Endothelial cell of umbilical vein (primary cell): Measurements from ENCODE around the gene IFT22. TPM values are rescaled to one million over a fixed set of nuclear protein-coding genes. Genes with fewer than 3 reads are reported as not detected.

Experiments
- BruUV-seq: library from RNA; stranded (reverse); fragments of 400-500 nt; replicated peaks from 2 replicates; lab custom pipeline; 2021; lab: Mats Ljungman, UMichigan
- CTCF ChIA-PET: fragments of 300-600, 350-600 bp; sonication (Branson Sonifier 250); formaldehyde crosslinking; loops from one replicate; lab custom pipeline; 2021; ENCODE audit warnings: antibody characterized with exemption, inconsistent platforms; lab: Charles Lee
- POLR2A ChIA-PET: fragments of 300-600, 350-600 bp; sonication (Branson Sonifier 250); formaldehyde crosslinking; loops from one replicate; lab custom pipeline; 2021; ENCODE audit warnings: antibody characterized with exemption, inconsistent platforms; lab: Charles Lee
- DNase-seq: peaks from one replicate; pipeline ENCODE4 v3.0.0-alpha.2; 2011; ENCODE audit warnings: low read depth, low spot score
- FAIRE-seq: peaks from 2 replicates; lab custom pipeline; 2011; peaks lifted over from hg19 to GRCh38; lab: Jason Lieb, UNC
- H2AFZ ChIP-seq: 2 replicates; pipeline ENCODE4 v1.6.0; 2012; ENCODE audit warnings: low read depth, low read length, control low read depth, inconsistent platforms
- H3K27ac ChIP-seq: 2 replicates; pipeline ENCODE4 v1.5.1; 2011; ENCODE audit warnings: low read depth, mild to moderate bottlenecking, control low read depth, low read length, moderate library complexity; ENCODE audit not compliant: insufficient read depth
- H3K27me3 ChIP-seq, 2 experiments: 2 replicates each; pipeline versions ENCODE4 v1.6.0 to v1.6.1; 2011; ENCODE audit warnings: low read length in 2 of 2, mixed read lengths in 1 of 2; ENCODE audit not compliant: control insufficient read depth in 2 of 2, insufficient read depth in 2 of 2
- H3K36me3 ChIP-seq, 2 experiments: 2 replicates in 1 of 2; 3 replicates in 1 of 2; pipeline ENCODE4 v1.5.1; 2011; ENCODE audit warnings: low read length in 2 of 2, mild to moderate bottlenecking in 1 of 2, moderate library complexity in 1 of 2; ENCODE audit not compliant: control insufficient read depth in 2 of 2, insufficient read depth in 2 of 2; ENCODE audit errors: extremely low read depth in 1 of 2
- H3K4me1 ChIP-seq: 3 replicates; pipeline ENCODE4 v1.5.1; 2011; ENCODE audit warnings: mild to moderate bottlenecking, low read length; ENCODE audit not compliant: control insufficient read depth, insufficient read depth; ENCODE audit errors: extremely low read depth
- H3K4me2 ChIP-seq: 2 replicates; pipeline ENCODE4 v1.6.1; 2011; ENCODE audit warnings: low read length, control low read depth, mixed read lengths; ENCODE audit not compliant: insufficient read depth
- H3K4me3 ChIP-seq, 3 experiments: fragments of 200-600 bp in 1 of 3; sonication (generic), shearing (Covaris generic) in 1 of 3; replicated peaks in 1 of 3; 2 replicates each; pipeline ENCODE4 v1.5.1; 2011 to 2016; ENCODE audit warnings: control low read depth in 3 of 3, low read length in 3 of 3, mild to moderate bottlenecking in 2 of 3, inconsistent platforms in 1 of 3, low read depth in 1 of 3, moderate library complexity in 1 of 3; ENCODE audit not compliant: insufficient read depth in 1 of 3
- H3K79me2 ChIP-seq: 2 replicates; pipeline ENCODE4 v1.6.0; 2012; ENCODE audit warnings: low read length, inconsistent platforms; ENCODE audit not compliant: control insufficient read depth, insufficient read depth
- H3K9ac ChIP-seq: replicated peaks from 2 replicates; pipeline ENCODE3; 2011; ENCODE audit warnings: low read length, control low read depth; ENCODE audit not compliant: insufficient read depth; ENCODE audit errors: extremely low read depth
- H3K9me1 ChIP-seq: replicated peaks from 3 replicates; pipeline ENCODE4 v1.6.0; 2011; ENCODE audit warnings: mild to moderate bottlenecking, low read length; ENCODE audit not compliant: control insufficient read depth, insufficient read depth; ENCODE audit errors: extremely low read depth
- H3K9me3 ChIP-seq: replicated peaks from 2 replicates; pipeline ENCODE4 v1.5.1; 2012; ENCODE audit warnings: low read length, inconsistent platforms; ENCODE audit not compliant: control insufficient read depth, insufficient read depth
- H4K20me1 ChIP-seq: replicated peaks from 2 replicates; pipeline ENCODE3; 2011; ENCODE audit warnings: mild to moderate bottlenecking, low read length; ENCODE audit not compliant: control insufficient read depth, insufficient read depth; ENCODE audit errors: extremely low read depth
- EZH2 ChIP-seq: IDR thresholded peaks from 2 replicates; pipeline ENCODE4 v1.6.1; 2012; ENCODE audit warnings: borderline replicate concordance, low read depth, mild to moderate bottlenecking, moderate library complexity, low read length, inconsistent platforms; ENCODE audit not compliant: severe bottlenecking
- FOS ChIP-seq: IDR thresholded peaks from 2 replicates; pipeline ENCODE4 v1.6.1; 2011; ENCODE audit warnings: mild to moderate bottlenecking, low read length, moderate library complexity, borderline replicate concordance; ENCODE audit not compliant: insufficient read depth
- GATA2 ChIP-seq: IDR thresholded peaks from 2 replicates; pipeline ENCODE4 v1.7.0; 2011; ENCODE audit warnings: low read depth, mild to moderate bottlenecking, moderate library complexity, mixed read lengths, low read length; ENCODE audit not compliant: insufficient read length, insufficient read depth
- JUN ChIP-seq: IDR thresholded peaks from 2 replicates; pipeline ENCODE4 v1.6.1; 2011; ENCODE audit warnings: borderline replicate concordance, low read depth; ENCODE audit not compliant: insufficient read length, insufficient read depth
- MYC ChIP-seq: IDR thresholded peaks from one replicate; pipeline ENCODE4 v1.6.1; 2011; ENCODE audit warnings: mild to moderate bottlenecking, low read depth, low read length
- POLR2A ChIP-seq: IDR thresholded peaks from 2 replicates; pipeline ENCODE4 v1.6.1; 2012; ENCODE audit warnings: low read depth, mild to moderate bottlenecking, control low read depth, low read length
- POLR2AphosphoS5 ChIP-seq: IDR thresholded peaks from 2 replicates; pipeline ENCODE4 v1.6.1; 2012; ENCODE audit warnings: low read depth, mild to moderate bottlenecking, control low read depth, low read length, moderate library complexity; ENCODE audit not compliant: insufficient read depth
- dilution Hi-C: fragments of 300-500 bp; cut with MboI; formaldehyde crosslinking; loops from one replicate; pipeline ENCODE4 v1.15.0; 2019; ENCODE audit warnings: low sequenced_read_pairs; ENCODE audit not compliant: extremely low pct_ligation_motif_present
- intact Hi-C: fragments of 100-400 bp; cut with micrococcal nuclease; formaldehyde crosslinking; loops from one replicate; pipeline ENCODE4 v1.10.0; 2022
- polyA plus RNA-seq, 4 experiments: library from polyadenylated mRNA; depleted of rRNA in 3 of 4; stranded (reverse) in 3 of 4; unstranded in 1 of 4; fragments of >200 nt; gene quantifications; 2 replicates each; pipeline versions ENCODE4 v1.2.1 to v1.2.3, GENCODE V29; 2011 to 2012; ENCODE audit warnings: missing spikeins in 1 of 4
- total RNA-seq: library from RNA; stranded (reverse); gene quantifications from 2 replicates; pipeline ENCODE4 v1.2.3, GENCODE V29; 2021
- TF ChIP-seq, protein P1 (sequence below), 2 donors: IDR thresholded peaks; 1 replicate in 1 of 2; 2 replicates in 1 of 2; pipeline ENCODE4 v1.5.1; 2011; ENCODE audit warnings: low read length in 2 of 2, mild to moderate bottlenecking in 2 of 2, moderate library complexity in 2 of 2, control low read depth in 1 of 2, inconsistent platforms in 1 of 2, low read depth in 1 of 2; ENCODE audit not compliant: insufficient read depth in 1 of 2; ENCODE audit errors: extremely low read depth in 1 of 2
- TF ChIP-seq, protein P2 (sequence below): IDR thresholded peaks from 2 replicates; pipeline ENCODE4 v1.6.1; 2011; ENCODE audit not compliant: insufficient read depth, insufficient read length

Gene IFT22
- total and polyA plus RNA-seq, 2 donors (not counting 3 experiments of a cell fraction or from before 2014, with no cell fraction given): 26.3 to 28.7 TPM

DNA sequence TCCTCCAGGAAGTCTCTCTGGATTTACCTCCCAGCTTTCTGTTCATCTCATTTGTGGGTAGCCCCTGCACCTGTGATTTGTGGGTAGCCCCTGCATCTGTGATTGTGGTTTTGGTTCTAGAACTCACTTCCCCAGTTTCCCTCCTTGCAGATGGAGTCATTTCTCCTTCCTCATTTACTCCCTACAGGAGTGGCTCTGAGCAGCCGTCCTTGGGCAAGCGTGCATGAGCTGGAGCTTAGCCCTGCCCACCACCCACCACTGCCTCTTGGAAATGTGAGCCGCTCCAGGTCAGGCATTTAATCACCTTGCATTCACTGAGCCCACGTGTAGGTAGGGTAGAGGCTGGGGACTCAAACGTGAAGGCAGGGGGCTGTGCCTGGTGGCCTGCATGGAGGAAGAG, 49.2 kb upstream of the IFT22 start:
- intact Hi-C loops (no loop called here), dilution Hi-C loops (no loop called here)
- no TSS peak for BruUV-seq
- Histone ChIP-seq H3K27me3 (peaks cover 2 to 10% of the 10 kb centered on the region in 2 experiments), H3K79me2 (no peaks in the 10 kb centered on the region), H3K4me3 (no peak overlapping the region), H3K9me3 (no peaks in the 10 kb centered on the region), H3K27ac (no peak overlapping the region), H3K36me3 (no peaks in the 10 kb centered on the region), H2AFZ (no peak overlapping the region), H3K4me1 (no peaks in the 10 kb centered on the region), H3K9me1 (no peaks in the 10 kb centered on the region), H3K4me2 (no peak overlapping the region), H3K9ac (no peak overlapping the region), H4K20me1 (no peaks in the 10 kb centered on the region)
- CTCF ChIA-PET: interaction anchor here (0.9 to 3.7 kb wide), 3 partner anchors 7 to 167 kb away, joined by 3 to 20 read pairs (median 4); partner anchors contain the start of gene COL26A1
- no peak for FAIRE-seq
- TF ChIP-seq GATA2 (no peak), JUN (no peak), MYC (no peak), POLR2AphosphoS5 (no peak), POLR2A (no peak), EZH2 (no peak), FOS (no peak)
- TF ChIP-seq, protein P1, sequence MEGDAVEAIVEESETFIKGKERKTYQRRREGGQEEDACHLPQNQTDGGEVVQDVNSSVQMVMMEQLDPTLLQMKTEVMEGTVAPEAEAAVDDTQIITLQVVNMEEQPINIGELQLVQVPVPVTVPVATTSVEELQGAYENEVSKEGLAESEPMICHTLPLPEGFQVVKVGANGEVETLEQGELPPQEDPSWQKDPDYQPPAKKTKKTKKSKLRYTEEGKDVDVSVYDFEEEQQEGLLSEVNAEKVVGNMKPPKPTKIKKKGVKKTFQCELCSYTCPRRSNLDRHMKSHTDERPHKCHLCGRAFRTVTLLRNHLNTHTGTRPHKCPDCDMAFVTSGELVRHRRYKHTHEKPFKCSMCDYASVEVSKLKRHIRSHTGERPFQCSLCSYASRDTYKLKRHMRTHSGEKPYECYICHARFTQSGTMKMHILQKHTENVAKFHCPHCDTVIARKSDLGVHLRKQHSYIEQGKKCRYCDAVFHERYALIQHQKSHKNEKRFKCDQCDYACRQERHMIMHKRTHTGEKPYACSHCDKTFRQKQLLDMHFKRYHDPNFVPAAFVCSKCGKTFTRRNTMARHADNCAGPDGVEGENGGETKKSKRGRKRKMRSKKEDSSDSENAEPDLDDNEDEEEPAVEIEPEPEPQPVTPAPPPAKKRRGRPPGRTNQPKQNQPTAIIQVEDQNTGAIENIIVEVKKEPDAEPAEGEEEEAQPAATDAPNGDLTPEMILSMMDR (IDR thresholded peaks at IDR 0.05; ENCODE audit: extremely low read depth in 1 of 2, insufficient read depth in 1 of 2, low read depth in 1 of 2, low read length in 2 of 2): no peak
- TF ChIP-seq, protein P2, sequence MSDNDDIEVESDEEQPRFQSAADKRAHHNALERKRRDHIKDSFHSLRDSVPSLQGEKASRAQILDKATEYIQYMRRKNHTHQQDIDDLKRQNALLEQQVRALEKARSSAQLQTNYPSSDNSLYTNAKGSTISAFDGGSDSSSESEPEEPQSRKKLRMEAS: no peak
- POLR2A ChIA-PET: no interaction called here
- no peak for DNase-seq
